Neural crest cell (in vitro differentiated cells): ENCODE measurements around the gene MKLN1. TPM values are rescaled to one million over a fixed set of nuclear protein-coding genes. Genes with fewer than 3 reads are reported as not detected.

Source experiments
- DNase-seq: peaks from one replicate; pipeline ENCODE4 v3.0.0; 2021; ENCODE audit warnings: low read depth, mixed read lengths, low spot score
- H3K27ac Mint-ChIP-seq: one replicate; pipeline ENCODE4 v1.8.0; 2021; ENCODE audit warnings: mild to moderate bottlenecking, mixed read lengths; ENCODE audit not compliant: unreplicated experiment
- H3K27me3 Mint-ChIP-seq: 2 replicates; pipeline ENCODE4 v1.8.0; 2021; ENCODE audit warnings: low read depth, mild to moderate bottlenecking, mixed read lengths
- H3K36me3 Mint-ChIP-seq: 2 replicates; pipeline ENCODE4 v1.8.0; 2021; ENCODE audit warnings: low read depth, mild to moderate bottlenecking, mixed read lengths
- H3K4me1 Mint-ChIP-seq: 2 replicates; pipeline ENCODE4 v1.8.0; 2021; ENCODE audit warnings: mixed read lengths
- H3K4me3 Mint-ChIP-seq: one replicate; pipeline ENCODE4 v1.8.0; 2021; ENCODE audit warnings: mild to moderate bottlenecking, mixed read lengths
- H3K9me3 Mint-ChIP-seq: 2 replicates; pipeline ENCODE4 v1.8.0; 2021; ENCODE audit warnings: mixed read lengths
- total RNA-seq: library from RNA; stranded (reverse); gene quantifications from 2 replicates; pipeline ENCODE4 v1.2.1, GENCODE V29; 2021
- TF ChIP-seq, protein P1 (sequence below): fragments of 200-600 bp; sonication (generic); conservative IDR thresholded peaks from 2 replicates; pipeline ENCODE4 v1.5.0; 2021; ENCODE audit warnings: antibody characterized with exemption, mild to moderate bottlenecking

MKLN1 gene
- total RNA-seq, 1 donor from 2014 or later, result 45.7 TPM

GRCh38 chr7:131489881-131490280 is 162.2 kb downstream of the MKLN1 start:
- no peak for DNase-seq
- H3K27me3 Mint-ChIP-seq, result no peaks in the 10 kb centered on the region
- H3K4me1 Mint-ChIP-seq, result peaks cover 6% of the 10 kb centered on the region
- H3K36me3 Mint-ChIP-seq, result no peaks in the 10 kb centered on the region
- no peaks in the 10 kb centered on the region for H3K9me3 Mint-ChIP-seq
- H3K4me3 Mint-ChIP-seq, result no peak overlapping the region
- no peak overlapping the region for H3K27ac Mint-ChIP-seq
- TF ChIP-seq, protein P1, sequence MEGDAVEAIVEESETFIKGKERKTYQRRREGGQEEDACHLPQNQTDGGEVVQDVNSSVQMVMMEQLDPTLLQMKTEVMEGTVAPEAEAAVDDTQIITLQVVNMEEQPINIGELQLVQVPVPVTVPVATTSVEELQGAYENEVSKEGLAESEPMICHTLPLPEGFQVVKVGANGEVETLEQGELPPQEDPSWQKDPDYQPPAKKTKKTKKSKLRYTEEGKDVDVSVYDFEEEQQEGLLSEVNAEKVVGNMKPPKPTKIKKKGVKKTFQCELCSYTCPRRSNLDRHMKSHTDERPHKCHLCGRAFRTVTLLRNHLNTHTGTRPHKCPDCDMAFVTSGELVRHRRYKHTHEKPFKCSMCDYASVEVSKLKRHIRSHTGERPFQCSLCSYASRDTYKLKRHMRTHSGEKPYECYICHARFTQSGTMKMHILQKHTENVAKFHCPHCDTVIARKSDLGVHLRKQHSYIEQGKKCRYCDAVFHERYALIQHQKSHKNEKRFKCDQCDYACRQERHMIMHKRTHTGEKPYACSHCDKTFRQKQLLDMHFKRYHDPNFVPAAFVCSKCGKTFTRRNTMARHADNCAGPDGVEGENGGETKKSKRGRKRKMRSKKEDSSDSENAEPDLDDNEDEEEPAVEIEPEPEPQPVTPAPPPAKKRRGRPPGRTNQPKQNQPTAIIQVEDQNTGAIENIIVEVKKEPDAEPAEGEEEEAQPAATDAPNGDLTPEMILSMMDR, result no peak

DNA sequence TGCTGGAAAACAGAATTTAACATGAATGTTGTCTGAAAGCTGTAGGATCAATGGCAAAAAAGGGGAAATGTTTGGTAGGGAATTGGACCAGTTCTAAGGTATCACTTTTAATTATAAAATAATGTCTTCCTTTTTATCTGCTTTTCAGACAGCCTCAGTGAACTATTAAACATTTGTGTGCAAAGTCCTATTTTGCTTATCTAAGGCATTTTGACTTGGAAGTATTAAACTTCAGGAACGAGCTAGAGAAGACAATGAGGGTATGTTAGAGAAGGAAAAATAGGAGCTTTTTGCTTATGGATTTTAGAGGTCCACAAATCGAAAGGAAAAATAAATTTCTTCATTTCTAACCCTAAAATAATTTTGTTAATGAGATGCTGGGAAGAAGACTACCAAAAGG is 165.4 kb downstream of the MKLN1 start:
- no peak overlapping the region for H3K4me3 Mint-ChIP-seq
- TF ChIP-seq, protein P1, result no peak
- peaks cover 3% of the 10 kb centered on the region for H3K36me3 Mint-ChIP-seq
- DNase-seq, result no peak
- H3K27me3 Mint-ChIP-seq, result no peaks in the 10 kb centered on the region
- no peaks in the 10 kb centered on the region for H3K9me3 Mint-ChIP-seq
- H3K27ac Mint-ChIP-seq, result no peak overlapping the region
- H3K4me1 Mint-ChIP-seq, result peaks cover 6% of the 10 kb centered on the region

- no peak overlapping the region for H3K4me3 Mint-ChIP-seq
- H3K4me1 Mint-ChIP-seq, result peaks cover 6% of the 10 kb centered on the region
- H3K36me3 Mint-ChIP-seq, result peaks cover 3% of the 10 kb centered on the region
- no peaks in the 10 kb centered on the region for H3K27me3 Mint-ChIP-seq
- no peak overlapping the region for H3K27ac Mint-ChIP-seq
- no peaks in the 10 kb centered on the region for H3K9me3 Mint-ChIP-seq
- no peak for DNase-seq
- TF ChIP-seq, protein P1, result no peak
Observed at GRCh38 chr7:131493581-131493980, 165.9 kb downstream of the MKLN1 start.

- no peaks in the 10 kb centered on the region for H3K9me3 Mint-ChIP-seq
- H3K4me3 Mint-ChIP-seq, result no peak overlapping the region
- no peak for DNase-seq
- H3K27ac Mint-ChIP-seq, result no peak overlapping the region
- no peaks in the 10 kb centered on the region for H3K27me3 Mint-ChIP-seq
- peaks cover 3% of the 10 kb centered on the region for H3K36me3 Mint-ChIP-seq
- H3K4me1 Mint-ChIP-seq, result peaks cover 6% of the 10 kb centered on the region
- TF ChIP-seq, protein P1, result no peak
Observed at GRCh38 chr7:131494182-131494581, 166.5 kb downstream of the MKLN1 start.

GRCh38 chr7:131495669-131496498 is 168.2 kb downstream of the MKLN1 start:
- no peak overlapping the region for H3K27ac Mint-ChIP-seq
- TF ChIP-seq, protein P1, result no peak
- no peaks in the 10 kb centered on the region for H3K9me3 Mint-ChIP-seq
- no peaks in the 10 kb centered on the region for H3K27me3 Mint-ChIP-seq
- peaks cover 6% of the 10 kb centered on the region for H3K4me1 Mint-ChIP-seq
- DNase-seq, result no peak
- peaks cover 6% of the 10 kb centered on the region for H3K36me3 Mint-ChIP-seq
- no peak overlapping the region for H3K4me3 Mint-ChIP-seq
